SK-N-SH (cell line): Measurements from ENCODE around the gene OR10R2. TPM values are rescaled to one million over a fixed set of nuclear protein-coding genes. Genes with fewer than 3 reads are reported as not detected.

ENCODE experiments used
- CTCF ChIA-PET: fragments of 300-600, 350-600 bp; formaldehyde crosslinking; extraction: SDS; loops from one replicate; lab custom pipeline; 2021; lab: Yijun Ruan, JAX
- POLR2A ChIA-PET: fragments of 350-600 bp; sonication (Branson Sonifier 250); formaldehyde crosslinking; extraction: SDS; loops from one replicate; lab custom pipeline; 2020; ENCODE audit warnings: antibody characterized with exemption, inconsistent platforms; lab: Yijun Ruan, JAX
- DNase-seq: peaks from one replicate; pipeline ENCODE4 v3.0.0; 2012
- H2AFZ ChIP-seq: fragments of 200-600 bp; sonication (generic); 2 replicates; pipeline ENCODE4 v1.8.1; 2016; ENCODE audit warnings: antibody characterized with exemption, mild to moderate bottlenecking, low read depth
- H3F3A ChIP-seq: fragments of 200-600 bp; sonication (generic); replicated peaks from 2 replicates; pipeline ENCODE3; 2016; ENCODE audit warnings: antibody characterized with exemption, mild to moderate bottlenecking; ENCODE audit not compliant: insufficient read depth
- H3K27ac ChIP-seq, 2 experiments: fragments of 200-500 bp in 1 of 2; fragments of 200-600 bp in 1 of 2; sonication (Bioruptor generic) in 1 of 2; sonication (generic), shearing (Covaris generic) in 1 of 2; 2 replicates each; pipeline versions ENCODE4 v1.5.1 to v1.6.1; 2014 to 2016; ENCODE audit warnings: low read depth in 2 of 2, inconsistent platforms in 1 of 2, low read length in 1 of 2, mild to moderate bottlenecking in 1 of 2, mixed read lengths in 1 of 2
- H3K27me3 ChIP-seq: fragments of 200-600 bp; sonication (generic), shearing (Covaris generic); 2 replicates; pipeline ENCODE4 v1.6.1; 2016; ENCODE audit warnings: mixed run types; ENCODE audit not compliant: insufficient read depth
- H3K36me3 ChIP-seq, 2 experiments: fragments of 200-500 bp in 1 of 2; fragments of 200-600 bp in 1 of 2; sonication (Bioruptor generic) in 1 of 2; sonication (generic) in 1 of 2; replicated peaks in 1 of 2; 2 replicates each; pipeline versions ENCODE3 to v1.5.1; 2014 to 2016; ENCODE audit warnings: low read length in 1 of 2, mild to moderate bottlenecking in 1 of 2; ENCODE audit not compliant: insufficient read depth in 2 of 2, control insufficient read depth in 1 of 2
- H3K4me1 ChIP-seq, 2 experiments: fragments of 200-500 bp in 1 of 2; fragments of 200-600 bp in 1 of 2; sonication (Bioruptor generic) in 1 of 2; sonication (generic), shearing (Covaris generic) in 1 of 2; 2 replicates each; pipeline versions ENCODE4 v1.5.1 to v1.6.1; 2014 to 2016; ENCODE audit warnings: low read depth in 1 of 2, low read length in 1 of 2, mixed run types in 1 of 2; ENCODE audit not compliant: insufficient read depth in 2 of 2, control insufficient read depth in 1 of 2
- H3K4me2 ChIP-seq: fragments of 200-600 bp; sonication (generic), shearing (Covaris generic); 2 replicates; pipeline ENCODE4 v1.6.1; 2017; ENCODE audit warnings: mixed run types
- H3K4me3 ChIP-seq, 2 experiments: fragments of 200-500 bp in 1 of 2; fragments of 200-600 bp in 1 of 2; sonication (Bioruptor generic) in 1 of 2; sonication (generic), shearing (Covaris generic) in 1 of 2; 2 replicates each; pipeline versions ENCODE4 v1.5.1 to v1.8.1; 2014 to 2016; ENCODE audit warnings: low read depth in 2 of 2, inconsistent platforms in 1 of 2, low read length in 1 of 2, mild to moderate bottlenecking in 1 of 2, mixed read lengths in 1 of 2, moderate library complexity in 1 of 2
- H3K79me2 ChIP-seq: fragments of 200-600 bp; sonication (generic); 2 replicates; pipeline ENCODE4 v1.8.1; 2017; ENCODE audit warnings: mild to moderate bottlenecking; ENCODE audit not compliant: insufficient read depth
- H3K9ac ChIP-seq: fragments of 200-600 bp; sonication (generic); 2 replicates; pipeline ENCODE4 v1.6.1; 2017; ENCODE audit warnings: mixed run types
- H3K9me2 ChIP-seq: fragments of 200-600 bp; sonication (generic); 2 replicates; pipeline ENCODE4 v1.6.1; 2017; ENCODE audit warnings: mixed run types
- H3K9me3 ChIP-seq: fragments of 200-600 bp; sonication (generic); 2 replicates; pipeline ENCODE4 v1.6.1; 2017; ENCODE audit warnings: mixed run types, mild to moderate bottlenecking, moderate library complexity
- H4K20me1 ChIP-seq: fragments of 200-600 bp; sonication (generic); 2 replicates; pipeline ENCODE4 v1.6.1; 2017; ENCODE audit warnings: mild to moderate bottlenecking, mixed run types; ENCODE audit not compliant: insufficient read depth
- CHD2 ChIP-seq: fragments of 150-350 bp; IDR thresholded peaks from 2 replicates; pipeline ENCODE4 v1.6.1; 2018; ENCODE audit warnings: low read length; ENCODE audit not compliant: partially characterized antibody
- ELF1 ChIP-seq: IDR thresholded peaks from 2 replicates; pipeline ENCODE4 v1.4.0; 2012
- FOSL2 ChIP-seq: IDR thresholded peaks from 2 replicates; pipeline ENCODE4 v1.4.0; 2012; ENCODE audit warnings: low read depth, mild to moderate bottlenecking, moderate library complexity, borderline replicate concordance
- FOXJ3 ChIP-seq: sonication (generic); formaldehyde crosslinking; IDR thresholded peaks from 2 replicates; pipeline ENCODE4 v1.5.1; 2020; ENCODE audit warnings: mild to moderate bottlenecking, missing genetic modification reagents
- MXI1 ChIP-seq: IDR thresholded peaks from 2 replicates; pipeline ENCODE4 v1.6.1; 2012; ENCODE audit warnings: mild to moderate bottlenecking, low read depth, low read length, improper control_type of control experiment
- POLR2AphosphoS5 ChIP-seq: IDR thresholded peaks from 2 replicates; pipeline ENCODE4 v1.6.1; 2012; ENCODE audit warnings: low read depth, low read length
- RCOR1 ChIP-seq: fragments of 150-350 bp; IDR thresholded peaks from 2 replicates; pipeline ENCODE4 v1.6.1; 2017; ENCODE audit warnings: antibody characterized with exemption, low read length
- RFX5 ChIP-seq: IDR thresholded peaks from 2 replicates; pipeline ENCODE4 v1.6.1; 2012; ENCODE audit warnings: mild to moderate bottlenecking, improper control_type of control experiment, low read length
- TCF12 ChIP-seq: IDR thresholded peaks from 2 replicates; pipeline ENCODE4 v1.4.0; 2012
- YY1 ChIP-seq: IDR thresholded peaks from 2 replicates; pipeline ENCODE4 v1.4.0; 2012; ENCODE audit warnings: low read depth, mild to moderate bottlenecking
- WGBS: methylation state at CpG from one replicate; pipeline ENCODE4 v1.1.6; 2017; ENCODE audit warnings: low lambda C conversion rate; 5-methylcytosine and 5-hydroxymethylcytosine counted together
- polyA plus RNA-seq, 3 experiments: library from polyadenylated mRNA; depleted of rRNA; stranded (reverse); fragments of >200 nt; gene quantifications; 2 replicates each; pipeline ENCODE4 v1.2.3, GENCODE V29; 2012
- TF ChIP-seq, protein P1 (sequence below): IDR thresholded peaks from 2 replicates; pipeline ENCODE4 v1.4.0; 2012; ENCODE audit warnings: low read depth, borderline replicate concordance
- TF ChIP-seq, protein P2 (sequence below): fragments of 150-350 bp; IDR thresholded peaks from 2 replicates; pipeline ENCODE4 v1.6.1; 2017; ENCODE audit warnings: antibody characterized with exemption, low read length, low read depth, borderline replicate concordance
- TF ChIP-seq, protein P3 (sequence below): fragments of 200-600 bp; sonication (generic); IDR thresholded peaks from 2 replicates; pipeline ENCODE4 v1.6.1; 2017; ENCODE audit warnings: antibody characterized with exemption, mild to moderate bottlenecking, moderate library complexity
- TF ChIP-seq, protein P4 (sequence below): IDR thresholded peaks from 2 replicates; pipeline ENCODE4 v1.6.1; 2012; ENCODE audit warnings: mild to moderate bottlenecking, low read depth, low read length, moderate library complexity
- TF ChIP-seq, protein P5 (sequence below): IDR thresholded peaks from 2 replicates; pipeline ENCODE4 v1.4.0; 2012; ENCODE audit warnings: low read depth, borderline replicate concordance

The OR10R2 gene
- polyA plus RNA-seq, 1 of the 3 experiments (the other 2 are of a cell fraction): not detected

DNA sequence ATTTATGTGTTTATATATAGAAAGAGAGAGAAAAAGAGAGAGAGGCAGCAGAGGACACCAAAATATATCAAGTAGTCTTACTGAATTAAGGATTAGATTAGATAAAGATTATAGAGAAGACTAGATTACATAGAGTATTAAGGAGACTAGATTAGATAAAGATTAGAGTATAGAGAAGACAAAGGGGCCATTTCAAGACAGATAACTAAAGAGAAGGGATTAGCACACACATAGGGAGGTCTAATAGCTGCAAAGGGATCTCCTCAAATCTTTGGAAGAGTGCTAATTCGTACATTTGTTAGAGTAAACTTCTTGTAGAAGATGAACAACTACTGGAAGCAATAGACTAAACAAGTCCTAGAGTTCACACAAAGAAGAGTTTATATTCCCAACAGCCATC is 48.0 kb downstream of the OR10R2 start:
- Histone ChIP-seq H3K36me3 (no peaks in the 10 kb centered on the region), H3K79me2 (no peaks in the 10 kb centered on the region)
- CTCF ChIA-PET: no interaction called here

DNA sequence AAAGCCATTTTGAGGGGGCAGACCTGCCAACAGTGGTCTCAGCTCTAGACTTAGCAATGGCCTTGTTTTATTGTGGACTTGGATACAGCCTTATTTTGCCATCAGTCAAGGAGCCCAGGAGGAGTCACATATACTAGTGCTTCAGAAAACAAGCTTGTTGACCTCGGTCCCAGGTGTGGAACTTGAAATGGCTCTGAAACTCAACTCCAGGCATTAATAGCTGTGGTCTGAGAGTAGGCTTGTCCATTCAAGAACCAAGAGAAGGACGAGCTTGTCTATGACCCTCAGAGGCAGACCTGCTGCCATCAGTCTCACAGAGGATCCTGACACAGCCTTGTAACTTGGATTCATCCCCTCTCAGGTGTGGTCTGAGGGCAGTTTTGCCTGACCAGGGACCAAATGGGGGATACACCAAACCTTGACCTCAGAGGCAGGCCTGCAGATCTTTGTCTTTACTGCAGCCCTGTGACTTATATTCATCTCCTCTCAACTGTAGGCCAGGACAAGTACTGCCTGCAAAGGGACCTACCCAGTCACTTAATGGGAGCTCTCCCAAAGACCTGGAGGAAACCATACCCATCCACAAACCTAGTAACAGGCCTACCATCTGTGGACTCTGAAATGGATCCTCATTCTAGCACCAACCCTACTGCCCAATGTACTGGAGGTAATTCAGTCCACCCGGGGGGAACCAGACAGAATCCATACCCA is 49.1 kb downstream of the OR10R2 start:
- no peaks in the 10 kb centered on the region for H3K4me1 ChIP-seq
- POLR2A ChIA-PET: no interaction called here
- WGBS: 3% methylated on average over 3 of the region's 3 CpGs
- no peak overlapping the region for H3K9ac ChIP-seq
- no peaks in the 10 kb centered on the region for H4K20me1 ChIP-seq
- no peaks in the 10 kb centered on the region for H3K79me2 ChIP-seq
- no peak overlapping the region for H2AFZ ChIP-seq
- CTCF ChIA-PET: no interaction called here
- no peaks in the 10 kb centered on the region for H3K9me3 ChIP-seq
- H3K36me3 ChIP-seq: no peaks in the 10 kb centered on the region
- no peak overlapping the region for H3K27ac ChIP-seq
- no peak overlapping the region for H3K4me2 ChIP-seq
- no peak for TF ChIP-seq FOSL2
- no peak for TF ChIP-seq TCF12
- no peak for TF ChIP-seq MXI1
- TF ChIP-seq, protein P1, sequence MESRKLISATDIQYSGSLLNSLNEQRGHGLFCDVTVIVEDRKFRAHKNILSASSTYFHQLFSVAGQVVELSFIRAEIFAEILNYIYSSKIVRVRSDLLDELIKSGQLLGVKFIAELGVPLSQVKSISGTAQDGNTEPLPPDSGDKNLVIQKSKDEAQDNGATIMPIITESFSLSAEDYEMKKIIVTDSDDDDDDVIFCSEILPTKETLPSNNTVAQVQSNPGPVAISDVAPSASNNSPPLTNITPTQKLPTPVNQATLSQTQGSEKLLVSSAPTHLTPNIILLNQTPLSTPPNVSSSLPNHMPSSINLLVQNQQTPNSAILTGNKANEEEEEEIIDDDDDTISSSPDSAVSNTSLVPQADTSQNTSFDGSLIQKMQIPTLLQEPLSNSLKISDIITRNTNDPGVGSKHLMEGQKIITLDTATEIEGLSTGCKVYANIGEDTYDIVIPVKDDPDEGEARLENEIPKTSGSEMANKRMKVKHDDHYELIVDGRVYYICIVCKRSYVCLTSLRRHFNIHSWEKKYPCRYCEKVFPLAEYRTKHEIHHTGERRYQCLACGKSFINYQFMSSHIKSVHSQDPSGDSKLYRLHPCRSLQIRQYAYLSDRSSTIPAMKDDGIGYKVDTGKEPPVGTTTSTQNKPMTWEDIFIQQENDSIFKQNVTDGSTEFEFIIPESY: no peak
- TF ChIP-seq, protein P2, sequence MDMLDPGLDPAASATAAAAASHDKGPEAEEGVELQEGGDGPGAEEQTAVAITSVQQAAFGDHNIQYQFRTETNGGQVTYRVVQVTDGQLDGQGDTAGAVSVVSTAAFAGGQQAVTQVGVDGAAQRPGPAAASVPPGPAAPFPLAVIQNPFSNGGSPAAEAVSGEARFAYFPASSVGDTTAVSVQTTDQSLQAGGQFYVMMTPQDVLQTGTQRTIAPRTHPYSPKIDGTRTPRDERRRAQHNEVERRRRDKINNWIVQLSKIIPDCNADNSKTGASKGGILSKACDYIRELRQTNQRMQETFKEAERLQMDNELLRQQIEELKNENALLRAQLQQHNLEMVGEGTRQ: no peak
- TF ChIP-seq, protein P3, sequence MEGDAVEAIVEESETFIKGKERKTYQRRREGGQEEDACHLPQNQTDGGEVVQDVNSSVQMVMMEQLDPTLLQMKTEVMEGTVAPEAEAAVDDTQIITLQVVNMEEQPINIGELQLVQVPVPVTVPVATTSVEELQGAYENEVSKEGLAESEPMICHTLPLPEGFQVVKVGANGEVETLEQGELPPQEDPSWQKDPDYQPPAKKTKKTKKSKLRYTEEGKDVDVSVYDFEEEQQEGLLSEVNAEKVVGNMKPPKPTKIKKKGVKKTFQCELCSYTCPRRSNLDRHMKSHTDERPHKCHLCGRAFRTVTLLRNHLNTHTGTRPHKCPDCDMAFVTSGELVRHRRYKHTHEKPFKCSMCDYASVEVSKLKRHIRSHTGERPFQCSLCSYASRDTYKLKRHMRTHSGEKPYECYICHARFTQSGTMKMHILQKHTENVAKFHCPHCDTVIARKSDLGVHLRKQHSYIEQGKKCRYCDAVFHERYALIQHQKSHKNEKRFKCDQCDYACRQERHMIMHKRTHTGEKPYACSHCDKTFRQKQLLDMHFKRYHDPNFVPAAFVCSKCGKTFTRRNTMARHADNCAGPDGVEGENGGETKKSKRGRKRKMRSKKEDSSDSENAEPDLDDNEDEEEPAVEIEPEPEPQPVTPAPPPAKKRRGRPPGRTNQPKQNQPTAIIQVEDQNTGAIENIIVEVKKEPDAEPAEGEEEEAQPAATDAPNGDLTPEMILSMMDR: no peak
- TF ChIP-seq ELF1: no peak
- TF ChIP-seq, protein P4, sequence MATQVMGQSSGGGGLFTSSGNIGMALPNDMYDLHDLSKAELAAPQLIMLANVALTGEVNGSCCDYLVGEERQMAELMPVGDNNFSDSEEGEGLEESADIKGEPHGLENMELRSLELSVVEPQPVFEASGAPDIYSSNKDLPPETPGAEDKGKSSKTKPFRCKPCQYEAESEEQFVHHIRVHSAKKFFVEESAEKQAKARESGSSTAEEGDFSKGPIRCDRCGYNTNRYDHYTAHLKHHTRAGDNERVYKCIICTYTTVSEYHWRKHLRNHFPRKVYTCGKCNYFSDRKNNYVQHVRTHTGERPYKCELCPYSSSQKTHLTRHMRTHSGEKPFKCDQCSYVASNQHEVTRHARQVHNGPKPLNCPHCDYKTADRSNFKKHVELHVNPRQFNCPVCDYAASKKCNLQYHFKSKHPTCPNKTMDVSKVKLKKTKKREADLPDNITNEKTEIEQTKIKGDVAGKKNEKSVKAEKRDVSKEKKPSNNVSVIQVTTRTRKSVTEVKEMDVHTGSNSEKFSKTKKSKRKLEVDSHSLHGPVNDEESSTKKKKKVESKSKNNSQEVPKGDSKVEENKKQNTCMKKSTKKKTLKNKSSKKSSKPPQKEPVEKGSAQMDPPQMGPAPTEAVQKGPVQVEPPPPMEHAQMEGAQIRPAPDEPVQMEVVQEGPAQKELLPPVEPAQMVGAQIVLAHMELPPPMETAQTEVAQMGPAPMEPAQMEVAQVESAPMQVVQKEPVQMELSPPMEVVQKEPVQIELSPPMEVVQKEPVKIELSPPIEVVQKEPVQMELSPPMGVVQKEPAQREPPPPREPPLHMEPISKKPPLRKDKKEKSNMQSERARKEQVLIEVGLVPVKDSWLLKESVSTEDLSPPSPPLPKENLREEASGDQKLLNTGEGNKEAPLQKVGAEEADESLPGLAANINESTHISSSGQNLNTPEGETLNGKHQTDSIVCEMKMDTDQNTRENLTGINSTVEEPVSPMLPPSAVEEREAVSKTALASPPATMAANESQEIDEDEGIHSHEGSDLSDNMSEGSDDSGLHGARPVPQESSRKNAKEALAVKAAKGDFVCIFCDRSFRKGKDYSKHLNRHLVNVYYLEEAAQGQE: no peak
- no peak for TF ChIP-seq CHD2
- TF ChIP-seq POLR2AphosphoS5: no peak
- no peak for TF ChIP-seq FOXJ3 (CRISPR knock-in tag)
- no peak for TF ChIP-seq RCOR1
- TF ChIP-seq RFX5: no peak
- TF ChIP-seq YY1: no peak
- H3F3A ChIP-seq: no peaks in the 10 kb centered on the region
- no peaks in the 10 kb centered on the region for H3K9me2 ChIP-seq
- no peak overlapping the region for H3K4me3 ChIP-seq
- DNase-seq: no peak
- no peaks in the 10 kb centered on the region; the same call in 1 of the 2 replicates for H3K27me3 ChIP-seq

More for the DNA sequence above, 48.0 kb downstream of the OR10R2 start:
- Histone ChIP-seq H3K9me2 (no peaks in the 10 kb centered on the region), H3K9me3 (no peaks in the 10 kb centered on the region), H3K4me3 (no peak overlapping the region), H3K4me2 (no peak overlapping the region), H3K4me1 (no peaks in the 10 kb centered on the region), H3K27ac (no peak overlapping the region), H3F3A (no peaks in the 10 kb centered on the region), H2AFZ (no peak overlapping the region), H4K20me1 (no peaks in the 10 kb centered on the region), H3K9ac (no peak overlapping the region), H3K27me3 (no peaks in the 10 kb centered on the region; the same call in 1 of the 2 replicates)
- TF ChIP-seq, protein P5, sequence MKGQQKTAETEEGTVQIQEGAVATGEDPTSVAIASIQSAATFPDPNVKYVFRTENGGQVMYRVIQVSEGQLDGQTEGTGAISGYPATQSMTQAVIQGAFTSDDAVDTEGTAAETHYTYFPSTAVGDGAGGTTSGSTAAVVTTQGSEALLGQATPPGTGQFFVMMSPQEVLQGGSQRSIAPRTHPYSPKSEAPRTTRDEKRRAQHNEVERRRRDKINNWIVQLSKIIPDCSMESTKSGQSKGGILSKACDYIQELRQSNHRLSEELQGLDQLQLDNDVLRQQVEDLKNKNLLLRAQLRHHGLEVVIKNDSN: no peak
- 9% methylated on average over 1 of the region's 1 CpG for WGBS
- DNase-seq: no peak
- POLR2A ChIA-PET: no interaction called here
